H1 (cell line): ENCODE measurements around the gene SCARB1. TPM values are rescaled to one million over a fixed set of nuclear protein-coding genes. Genes with fewer than 3 reads are reported as not detected.

ENCODE experiments used
- EGR1 ChIP-seq: IDR thresholded peaks from 2 replicates; pipeline ENCODE4 v1.6.1; 2011; ENCODE audit warnings: low read depth, low read length, borderline replicate concordance
- GTF2F1 ChIP-seq: IDR thresholded peaks from 2 replicates; pipeline ENCODE4 v1.6.1; 2012; ENCODE audit warnings: low read depth, low read length, improper control_type of control experiment, borderline replicate concordance
- JUND ChIP-seq: IDR thresholded peaks from 2 replicates; pipeline ENCODE4 v1.6.1; 2011; ENCODE audit warnings: mild to moderate bottlenecking, improper control_type of control experiment, low read length
- RAD21 ChIP-seq, 2 experiments: IDR thresholded peaks in 1 of 2; conservative IDR thresholded peaks in 1 of 2; 2 replicates each; pipeline ENCODE4 v1.6.1; 2011; ENCODE audit warnings: low read depth in 2 of 2, low read length in 2 of 2, improper control_type of control experiment in 1 of 2, inconsistent platforms in 1 of 2, mild to moderate bottlenecking in 1 of 2, moderate library complexity in 1 of 2
- RNF2 ChIP-seq: fragments of 200-900, 300-1000 bp; sonication (generic); IDR thresholded peaks from 2 replicates; pipeline ENCODE4 v1.7.1; 2016; ENCODE audit warnings: borderline replicate concordance, low read depth, mild to moderate bottlenecking, antibody characterized with exemption, low read length; ENCODE audit not compliant: poor library complexity, severe bottlenecking; ENCODE audit errors: missing control alignments
- TAF7 ChIP-seq: optimal IDR thresholded peaks from 2 replicates; pipeline ENCODE3; 2011; ENCODE audit warnings: low read depth, mild to moderate bottlenecking, inconsistent platforms, low read length, moderate library complexity, borderline replicate concordance
- TEAD4 ChIP-seq: IDR thresholded peaks from 2 replicates; pipeline ENCODE4 v1.6.1; 2012; ENCODE audit warnings: low read depth, low read length, inconsistent platforms, mixed read lengths
- polyA plus RNA-seq, 7 experiments: library from polyadenylated mRNA; depleted of rRNA in 3 of 7; stranded (reverse) in 5 of 7; unstranded in 2 of 7; fragments of >200 nt in 5 of 7; fragments of 200-250 nt in 2 of 7; gene quantifications; 1 replicate in 5 of 7; 2 replicates in 1 of 7; 4 replicates in 1 of 7; pipeline versions ENCODE4 v1.2.1 to v1.2.3, GENCODE V29; 2011 to 2013; ENCODE audit warnings: missing spikeins in 2 of 7, mixed read lengths in 2 of 7
- total RNA-seq: library from RNA; stranded (reverse); fragmentation: NEBNext Ultra II Directional; extraction: Animal tissue kit (Norgen Biotek cat#: 25700); gene quantifications from 2 replicates; pipeline ENCODE4 v1.2.1, GENCODE V29; 2021
- TF ChIP-seq, protein P1 (sequence below): IDR thresholded peaks from 2 replicates; pipeline ENCODE4 v1.6.1; 2012; ENCODE audit warnings: inconsistent platforms

The SCARB1 gene
- total and polyA plus RNA-seq, 2 of the 8 experiments (the other 6 are each of a cell fraction or from before 2014, with no cell fraction given) = 45.3 to 57.1 TPM

GRCh38 chr12:124821252-124822200 is 42.1 kb downstream of the SCARB1 start (continued):
- TF ChIP-seq GTF2F1 = no peak
- TF ChIP-seq RNF2 = no peak
- TF ChIP-seq, protein P1, sequence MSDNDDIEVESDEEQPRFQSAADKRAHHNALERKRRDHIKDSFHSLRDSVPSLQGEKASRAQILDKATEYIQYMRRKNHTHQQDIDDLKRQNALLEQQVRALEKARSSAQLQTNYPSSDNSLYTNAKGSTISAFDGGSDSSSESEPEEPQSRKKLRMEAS = no peak
- no peak for TF ChIP-seq RAD21 (IDR thresholded peaks at IDR 0.05 in 1 of 2, conservative IDR thresholded peaks at IDR 0.05 in 1 of 2; ENCODE audit: low read depth in 2 of 2, low read length in 2 of 2)
- no peak for TF ChIP-seq JUND
- TF ChIP-seq TAF7 = no peak
- TF ChIP-seq TEAD4 = no peak
- TF ChIP-seq EGR1 = no peak
